ENCODE results near the gene ARHGAP22. TPM values are rescaled to one million over a fixed set of nuclear protein-coding genes. Genes with fewer than 3 reads are reported as not detected.
A peak's percentile ranks its signal among the peaks of the same experiment; 100 is the strongest.

Gene ARHGAP22
- polyA plus RNA-seq, 1 experiment: 7.2 TPM

DNA sequence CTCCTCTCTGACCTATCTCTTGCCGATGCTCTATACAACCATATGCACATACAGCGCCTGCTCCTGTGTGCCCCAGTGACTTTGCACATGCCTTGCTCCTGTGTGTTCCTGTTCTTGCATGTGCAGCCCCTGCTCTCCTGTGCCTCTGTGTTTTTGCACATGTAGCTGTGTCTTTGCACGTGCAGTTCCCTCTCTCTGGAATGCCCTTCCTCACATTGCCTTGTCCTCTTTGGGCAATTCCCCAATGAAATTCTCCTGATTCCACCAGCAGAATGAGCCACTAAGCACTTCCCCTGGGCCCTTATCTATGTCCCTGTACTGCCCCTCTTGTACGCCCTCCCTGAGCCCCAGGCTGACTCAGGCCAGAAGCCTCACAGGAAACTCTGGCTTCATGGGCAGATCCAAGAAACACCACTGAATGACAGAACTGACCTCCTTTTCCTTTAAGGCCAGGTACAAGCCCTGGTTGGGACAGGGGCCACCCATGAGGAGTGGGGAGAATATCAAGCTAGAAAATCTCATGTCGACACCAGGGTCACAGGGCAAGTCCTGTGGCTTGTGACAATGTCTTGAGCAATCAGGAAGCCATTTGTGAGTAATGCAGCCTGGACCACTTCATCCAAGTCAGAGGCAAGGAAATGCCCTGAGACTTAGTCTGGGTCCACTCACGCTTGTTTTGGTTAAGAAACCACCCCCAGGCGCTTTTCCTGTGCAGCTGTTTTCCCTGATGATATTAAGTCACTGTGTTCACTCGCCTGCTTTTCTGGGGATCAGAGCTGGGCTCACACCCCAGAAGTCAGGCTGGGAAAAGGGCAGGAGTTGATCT, 1.9 kb upstream of the ARHGAP22 start:
- POLR2A ChIA-PET: interaction anchor here (0.6 kb wide), 2 partner anchors 35 to 207 kb away, joined by 3 read pairs; no protein-coding TSS in a partner anchor
- DNase-seq (ENCODE audit: low read depth): peak; percentile 91
- Histone ChIP-seq H3K36me3 (ENCODE audit: control insufficient read depth, insufficient read depth, low read length) (no peaks in the 10 kb centered on the region), H3K27me3 (ENCODE audit: control insufficient read depth, insufficient read depth, low read length) (no peaks in the 10 kb centered on the region), H3K4me3 (ENCODE audit: low read depth, low read length) (no peak overlapping the region)
- no peak for TF ChIP-seq CTCF (IDR thresholded peaks at IDR 0.05; ENCODE audit: insufficient read depth, low read depth, low read length)
- CTCF ChIA-PET: interaction anchor here (0.6 to 7.2 kb wide), 20 partner anchors 8 to 946 kb away, joined by 3 to 155 read pairs (median 7); no protein-coding TSS in a partner anchor

DNA sequence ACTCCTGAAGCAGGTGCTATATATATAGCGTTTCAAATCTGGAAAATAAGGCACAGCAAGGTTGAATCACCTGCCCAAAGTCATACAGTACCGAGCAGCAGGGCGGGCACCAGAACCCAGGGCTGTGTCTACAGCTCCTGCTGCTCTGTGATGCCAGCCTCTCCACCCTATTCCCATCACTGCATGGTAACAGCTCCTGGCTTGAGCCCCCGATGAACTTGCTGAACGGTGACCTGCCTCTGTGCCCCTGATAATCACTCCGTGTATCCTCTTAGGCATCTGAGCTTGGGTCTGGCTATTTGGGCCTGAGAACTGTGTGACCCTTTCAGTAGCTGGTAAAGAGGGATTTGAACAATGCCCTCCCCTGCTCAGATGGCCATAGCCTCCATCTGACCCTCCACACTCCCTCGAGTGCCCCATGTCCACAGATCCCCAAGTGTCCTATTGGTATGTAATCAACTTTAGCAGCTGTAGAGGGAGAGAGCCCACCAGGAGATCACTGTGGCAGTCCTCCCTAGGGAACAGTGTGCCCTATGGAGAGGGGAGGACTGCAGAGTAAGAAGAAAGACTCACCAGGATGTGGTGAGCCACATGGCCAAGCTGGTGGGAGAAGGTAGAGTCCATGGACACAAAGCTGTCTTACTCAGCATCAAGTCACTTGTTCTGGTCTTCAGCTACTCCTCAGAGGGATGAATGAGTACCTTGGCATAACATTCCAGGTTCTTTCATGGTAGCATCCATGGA, 1.1 kb upstream of the ARHGAP22 start:
- POLR2A ChIA-PET: no interaction called here
- H3K4me3 ChIP-seq (ENCODE audit: low read depth, low read length): no peak overlapping the region
- CTCF ChIA-PET: interaction anchor here (0.7 to 7.2 kb wide), 9 partner anchors 9 to 242 kb away, joined by 3 to 155 read pairs (median 20); no protein-coding TSS in a partner anchor
- no peaks in the 10 kb centered on the region for H3K36me3 ChIP-seq (ENCODE audit: control insufficient read depth, insufficient read depth, low read length)
- DNase-seq (ENCODE audit: low read depth): no peak
- no peak for TF ChIP-seq CTCF (IDR thresholded peaks at IDR 0.05; ENCODE audit: insufficient read depth, low read depth, low read length)
- no peaks in the 10 kb centered on the region for H3K27me3 ChIP-seq (ENCODE audit: control insufficient read depth, insufficient read depth, low read length)

- POLR2A ChIA-PET: no interaction called here
- CTCF ChIA-PET: interaction anchor here (1.0 to 7.2 kb wide), 4 partner anchors 15 to 53 kb away, joined by 3 to 155 read pairs (median 36); no protein-coding TSS in a partner anchor
Observed at GRCh38 chr10:48604039-48604990, 558 bp downstream of the ARHGAP22 start.

GRCh38 chr10:48603421-48604038, 1.3 kb downstream of the ARHGAP22 start:
- DNase-seq (ENCODE audit: low read depth): no peak
- ChIA-PET POLR2A (no interaction called here), CTCF (interaction anchor here (1.8 to 3.8 kb wide), 2 partner anchors 15 to 53 kb away, joined by 4 to 40 read pairs; no protein-coding TSS in a partner anchor)

More at GRCh38 chr10:48604039-48604990, 558 bp downstream of the ARHGAP22 start:
- H3K36me3 ChIP-seq (ENCODE audit: control insufficient read depth, insufficient read depth, low read length): no peaks in the 10 kb centered on the region; the same call in 1 of the 2 replicates
- no peak for DNase-seq (ENCODE audit: low read depth)
- H3K4me3 ChIP-seq (ENCODE audit: low read depth, low read length): peak overlapping the region; percentile 74
- H3K27me3 ChIP-seq (ENCODE audit: control insufficient read depth, insufficient read depth, low read length): no peaks in the 10 kb centered on the region
- no peak for TF ChIP-seq CTCF (IDR thresholded peaks at IDR 0.05; ENCODE audit: insufficient read depth, low read depth, low read length)

More at GRCh38 chr10:48603421-48604038, 1.3 kb downstream of the ARHGAP22 start:
- H3K36me3 ChIP-seq (ENCODE audit: control insufficient read depth, insufficient read depth, low read length): no peaks in the 10 kb centered on the region; the same call in 1 of the 2 replicates
- no peaks in the 10 kb centered on the region for H3K27me3 ChIP-seq (ENCODE audit: control insufficient read depth, insufficient read depth, low read length)
- peak overlapping the region; percentile 74 for H3K4me3 ChIP-seq (ENCODE audit: low read depth, low read length)
- no peak for TF ChIP-seq CTCF (IDR thresholded peaks at IDR 0.05; ENCODE audit: insufficient read depth, low read depth, low read length)

Data from BJ (cell line).